T-helper 1 cell treated with Interleukin-12 subunit alpha and Interleukin-12 subunit beta and Interleukin-4 antibody, amounts not matched to agents 30 μg/mL and 1 μg/mL, for 36 hours (primary cell): Measurements from ENCODE around the gene LY6G6D.

ENCODE experiments used
- H3K27ac Mint-ChIP-seq: one replicate; pipeline ENCODE4 v1.8.0; 2021; ENCODE audit warnings: mild to moderate bottlenecking, mixed read lengths
- H3K27me3 Mint-ChIP-seq: one replicate; pipeline ENCODE4 v1.8.0; 2021; ENCODE audit warnings: low read depth, mixed read lengths
- H3K36me3 Mint-ChIP-seq: one replicate; pipeline ENCODE4 v1.8.0; 2021; ENCODE audit warnings: low read depth, mixed read lengths
- H3K4me1 Mint-ChIP-seq: one replicate; pipeline ENCODE4 v1.8.0; 2021; ENCODE audit warnings: low read depth, mixed read lengths
- H3K4me3 Mint-ChIP-seq: one replicate; pipeline ENCODE4 v1.8.0; 2021; ENCODE audit warnings: mild to moderate bottlenecking, moderate library complexity, mixed read lengths
- H3K9me3 Mint-ChIP-seq: one replicate; pipeline ENCODE4 v1.8.0; 2021; ENCODE audit warnings: mixed read lengths

Gene LY6G6D

GRCh38 chr6:31720196-31720770, 5.1 kb downstream of the LY6G6D start:
- H3K27ac Mint-ChIP-seq: no peak overlapping the region
- no peaks in the 10 kb centered on the region for H3K9me3 Mint-ChIP-seq
- no peaks in the 10 kb centered on the region for H3K4me1 Mint-ChIP-seq
- no peak overlapping the region for H3K4me3 Mint-ChIP-seq
- H3K36me3 Mint-ChIP-seq: no peaks in the 10 kb centered on the region
- no peaks in the 10 kb centered on the region for H3K27me3 Mint-ChIP-seq

- Mint-ChIP-seq H3K36me3 (peaks cover 5% of the 10 kb centered on the region), H3K4me1 (peaks cover 10% of the 10 kb centered on the region), H3K9me3 (no peaks in the 10 kb centered on the region), H3K27ac (no peak within 1 kb of the TSS), H3K4me3 (no peak within 1 kb of the TSS), H3K27me3 (no peaks in the 10 kb centered on the region)
Measured at GRCh38 chr6:31721351-31722020, 6.3 kb downstream of the LY6G6D start, which contains the start of gene LY6G6C. TSS of gene LY6G6C (minus strand) at chr6:31721746. CDS start at chr6:31721679, 67 bp downstream.

GRCh38 chr6:31722173-31722572, 7.0 kb downstream of the LY6G6D start:
- Mint-ChIP-seq H3K27me3 (no peaks in the 10 kb centered on the region), H3K4me3 (no peak overlapping the region), H3K27ac (no peak overlapping the region), H3K9me3 (no peaks in the 10 kb centered on the region), H3K4me1 (peaks cover 17% of the 10 kb centered on the region), H3K36me3 (peaks cover 10% of the 10 kb centered on the region)

GRCh38 chr6:31723245-31723979, 8.3 kb downstream of the LY6G6D start, which contains the start of gene MPIG6B:
TSS of gene MPIG6B (plus strand) at chr6:31723373. CDS start at chr6:31723384, 11 bp downstream.
- Mint-ChIP-seq H3K27ac (no peak within 1 kb of the TSS), H3K4me1 (peaks cover 24% of the 10 kb centered on the region), H3K9me3 (no peaks in the 10 kb centered on the region), H3K4me3 (no peak within 1 kb of the TSS), H3K27me3 (no peaks in the 10 kb centered on the region), H3K36me3 (peaks cover 10% of the 10 kb centered on the region)

GRCh38 chr6:31723980-31724691, 9.0 kb downstream of the LY6G6D start:
- no peak overlapping the region for H3K4me3 Mint-ChIP-seq
- H3K4me1 Mint-ChIP-seq: peaks cover 25% of the 10 kb centered on the region
- no peaks in the 10 kb centered on the region for H3K27me3 Mint-ChIP-seq
- no peak overlapping the region for H3K27ac Mint-ChIP-seq
- peaks cover 10% of the 10 kb centered on the region for H3K36me3 Mint-ChIP-seq
- H3K9me3 Mint-ChIP-seq: no peaks in the 10 kb centered on the region

GRCh38 chr6:31725502-31726350, 10.6 kb downstream of the LY6G6D start:
- no peak overlapping the region for H3K4me3 Mint-ChIP-seq
- H3K27ac Mint-ChIP-seq: peak overlapping the region; percentile 10
- no peaks in the 10 kb centered on the region for H3K9me3 Mint-ChIP-seq
- peaks cover 34% of the 10 kb centered on the region for H3K4me1 Mint-ChIP-seq
- H3K27me3 Mint-ChIP-seq: no peaks in the 10 kb centered on the region
- H3K36me3 Mint-ChIP-seq: peaks cover 20% of the 10 kb centered on the region

- H3K9me3 Mint-ChIP-seq: no peaks in the 10 kb centered on the region
- peak overlapping the region; percentile 52 for H3K4me3 Mint-ChIP-seq
- H3K36me3 Mint-ChIP-seq: peaks cover 30% of the 10 kb centered on the region
- H3K4me1 Mint-ChIP-seq: peaks cover 36% of the 10 kb centered on the region
- peak overlapping the region; percentile 78 for H3K27ac Mint-ChIP-seq
- H3K27me3 Mint-ChIP-seq: no peaks in the 10 kb centered on the region
Measured at GRCh38 chr6:31727034-31727716, 12.0 kb downstream of the LY6G6D start.

GRCh38 chr6:31727717-31728671, 12.8 kb downstream of the LY6G6D start:
- no peaks in the 10 kb centered on the region for H3K27me3 Mint-ChIP-seq
- peak overlapping the region; percentile 78 for H3K27ac Mint-ChIP-seq
- H3K4me1 Mint-ChIP-seq: peaks cover 37% of the 10 kb centered on the region
- peaks cover 32% of the 10 kb centered on the region for H3K36me3 Mint-ChIP-seq
- no peaks in the 10 kb centered on the region for H3K9me3 Mint-ChIP-seq
- peak overlapping the region; percentile 60 for H3K4me3 Mint-ChIP-seq

GRCh38 chr6:31728767-31729514, 13.8 kb downstream of the LY6G6D start, which contains the start of gene DDAH2:
TSS of gene DDAH2 (minus strand) at chr6:31729299. CDS start at chr6:31729161, 138 bp downstream.
- Mint-ChIP-seq H3K4me3 (peak within 1 kb of the TSS; percentile 97), H3K36me3 (peaks cover 40% of the 10 kb centered on the region), H3K9me3 (no peaks in the 10 kb centered on the region), H3K27ac (peak within 1 kb of the TSS; percentile 86), H3K4me1 (peaks cover 46% of the 10 kb centered on the region), H3K27me3 (no peaks in the 10 kb centered on the region)

- Mint-ChIP-seq H3K36me3 (peaks cover 44% of the 10 kb centered on the region), H3K27me3 (no peaks in the 10 kb centered on the region), H3K4me3 (peak overlapping the region; percentile 97), H3K4me1 (peaks cover 49% of the 10 kb centered on the region), H3K9me3 (no peaks in the 10 kb centered on the region), H3K27ac (peak overlapping the region; percentile 86)
Measured at GRCh38 chr6:31729515-31729978, 14.4 kb downstream of the LY6G6D start.

- Mint-ChIP-seq H3K27ac (peak overlapping the region; percentile 76), H3K4me1 (peaks cover 49% of the 10 kb centered on the region), H3K27me3 (no peaks in the 10 kb centered on the region), H3K36me3 (peaks cover 50% of the 10 kb centered on the region), H3K9me3 (no peaks in the 10 kb centered on the region), H3K4me3 (peak overlapping the region; percentile 97)
Measured at GRCh38 chr6:31729979-31730630, 15.0 kb downstream of the LY6G6D start.
